Nephron progenitor cell (in vitro differentiated cells): ENCODE data around the gene CEACAM21.

Experiments
- DNase-seq: peaks from one replicate; pipeline ENCODE4 v3.0.0; 2021
- H3K27ac Mint-ChIP-seq: 2 replicates; pipeline ENCODE4 v1.8.0; 2021; ENCODE audit warnings: mild to moderate bottlenecking, moderate library complexity, mixed read lengths
- H3K27me3 Mint-ChIP-seq: 2 replicates; pipeline ENCODE4 v1.8.0; 2021; ENCODE audit warnings: mild to moderate bottlenecking, low read depth, mixed read lengths; ENCODE audit not compliant: poor library complexity
- H3K36me3 Mint-ChIP-seq: 2 replicates; pipeline ENCODE4 v1.8.0; 2021; ENCODE audit warnings: low read depth, mixed read lengths
- H3K4me1 Mint-ChIP-seq: 2 replicates; pipeline ENCODE4 v1.8.0; 2021; ENCODE audit warnings: mixed read lengths
- H3K4me3 Mint-ChIP-seq: 2 replicates; pipeline ENCODE4 v1.8.0; 2021; ENCODE audit warnings: mild to moderate bottlenecking, moderate library complexity, mixed read lengths
- H3K9me3 Mint-ChIP-seq: 2 replicates; pipeline ENCODE4 v1.8.0; 2021; ENCODE audit warnings: mild to moderate bottlenecking, moderate library complexity, mixed read lengths
- CTCF ChIP-seq: fragments of 200-600 bp; sonication (generic); IDR thresholded peaks from 2 replicates; pipeline ENCODE4 v1.5.0; 2021; ENCODE audit warnings: antibody characterized with exemption

The CEACAM21 gene

GRCh38 chr19:41584260-41584810 is 8.4 kb downstream of the CEACAM21 start:
- no peaks in the 10 kb centered on the region for H3K36me3 Mint-ChIP-seq
- no peak for DNase-seq
- H3K4me1 Mint-ChIP-seq = no peaks in the 10 kb centered on the region
- H3K27ac Mint-ChIP-seq = no peak overlapping the region
- peaks cover 87% of the 10 kb centered on the region for H3K9me3 Mint-ChIP-seq
- no peak overlapping the region for H3K4me3 Mint-ChIP-seq
- no peaks in the 10 kb centered on the region for H3K27me3 Mint-ChIP-seq
- TF ChIP-seq CTCF = no peak

GRCh38 chr19:41584931-41585330 is 9.0 kb downstream of the CEACAM21 start:
- peaks cover 88% of the 10 kb centered on the region for H3K9me3 Mint-ChIP-seq
- no peaks in the 10 kb centered on the region for H3K36me3 Mint-ChIP-seq
- no peak for DNase-seq
- no peak overlapping the region for H3K27ac Mint-ChIP-seq
- H3K4me3 Mint-ChIP-seq = no peak overlapping the region
- H3K27me3 Mint-ChIP-seq = no peaks in the 10 kb centered on the region
- H3K4me1 Mint-ChIP-seq = no peaks in the 10 kb centered on the region
- TF ChIP-seq CTCF = no peak

GRCh38 chr19:41586064-41586463 is 10.1 kb downstream of the CEACAM21 start:
- Mint-ChIP-seq H3K27me3 (no peaks in the 10 kb centered on the region), H3K4me1 (no peaks in the 10 kb centered on the region), H3K4me3 (no peak overlapping the region), H3K9me3 (peaks cover 88% of the 10 kb centered on the region), H3K36me3 (no peaks in the 10 kb centered on the region), H3K27ac (no peak overlapping the region)
- no peak for DNase-seq
- no peak for TF ChIP-seq CTCF

- TF ChIP-seq CTCF = no peak
- Mint-ChIP-seq H3K4me1 (no peaks in the 10 kb centered on the region), H3K27me3 (no peaks in the 10 kb centered on the region), H3K27ac (no peak overlapping the region), H3K36me3 (no peaks in the 10 kb centered on the region), H3K4me3 (no peak overlapping the region), H3K9me3 (peaks cover 80% of the 10 kb centered on the region)
- no peak for DNase-seq
Measured at GRCh38 chr19:41587101-41587837, 11.3 kb downstream of the CEACAM21 start.

GRCh38 chr19:41587838-41588210 is 11.9 kb downstream of the CEACAM21 start:
- no peak for DNase-seq
- Mint-ChIP-seq H3K4me1 (no peaks in the 10 kb centered on the region), H3K36me3 (no peaks in the 10 kb centered on the region), H3K27ac (no peak overlapping the region), H3K4me3 (no peak overlapping the region), H3K27me3 (no peaks in the 10 kb centered on the region), H3K9me3 (peaks cover 81% of the 10 kb centered on the region)
- no peak for TF ChIP-seq CTCF
